Stimulated activated CD8-positive, alpha-beta memory T cell treated with anti-CD3 and anti-CD28 coated beads, Interleukin-4, amount 100 ng/mL, for 48 hours (primary cell): ENCODE data around the gene MDM1.

Source experiments
- DNase-seq: peaks from one replicate; pipeline ENCODE4 v3.0.0-alpha.2; 2020

The MDM1 gene, protein sequence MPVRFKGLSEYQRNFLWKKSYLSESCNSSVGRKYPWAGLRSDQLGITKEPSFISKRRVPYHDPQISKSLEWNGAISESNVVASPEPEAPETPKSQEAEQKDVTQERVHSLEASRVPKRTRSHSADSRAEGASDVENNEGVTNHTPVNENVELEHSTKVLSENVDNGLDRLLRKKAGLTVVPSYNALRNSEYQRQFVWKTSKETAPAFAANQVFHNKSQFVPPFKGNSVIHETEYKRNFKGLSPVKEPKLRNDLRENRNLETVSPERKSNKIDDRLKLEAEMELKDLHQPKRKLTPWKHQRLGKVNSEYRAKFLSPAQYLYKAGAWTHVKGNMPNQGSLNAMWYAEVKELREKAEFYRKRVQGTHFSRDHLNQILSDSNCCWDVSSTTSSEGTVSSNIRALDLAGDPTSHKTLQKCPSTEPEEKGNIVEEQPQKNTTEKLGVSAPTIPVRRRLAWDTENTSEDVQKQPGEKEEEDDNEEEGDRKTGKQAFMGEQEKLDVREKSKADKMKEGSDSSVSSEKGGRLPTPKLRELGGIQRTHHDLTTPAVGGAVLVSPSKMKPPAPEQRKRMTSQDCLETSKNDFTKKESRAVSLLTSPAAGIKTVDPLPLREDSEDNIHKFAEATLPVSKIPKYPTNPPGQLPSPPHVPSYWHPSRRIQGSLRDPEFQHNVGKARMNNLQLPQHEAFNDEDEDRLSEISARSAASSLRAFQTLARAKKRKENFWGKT

DNA sequence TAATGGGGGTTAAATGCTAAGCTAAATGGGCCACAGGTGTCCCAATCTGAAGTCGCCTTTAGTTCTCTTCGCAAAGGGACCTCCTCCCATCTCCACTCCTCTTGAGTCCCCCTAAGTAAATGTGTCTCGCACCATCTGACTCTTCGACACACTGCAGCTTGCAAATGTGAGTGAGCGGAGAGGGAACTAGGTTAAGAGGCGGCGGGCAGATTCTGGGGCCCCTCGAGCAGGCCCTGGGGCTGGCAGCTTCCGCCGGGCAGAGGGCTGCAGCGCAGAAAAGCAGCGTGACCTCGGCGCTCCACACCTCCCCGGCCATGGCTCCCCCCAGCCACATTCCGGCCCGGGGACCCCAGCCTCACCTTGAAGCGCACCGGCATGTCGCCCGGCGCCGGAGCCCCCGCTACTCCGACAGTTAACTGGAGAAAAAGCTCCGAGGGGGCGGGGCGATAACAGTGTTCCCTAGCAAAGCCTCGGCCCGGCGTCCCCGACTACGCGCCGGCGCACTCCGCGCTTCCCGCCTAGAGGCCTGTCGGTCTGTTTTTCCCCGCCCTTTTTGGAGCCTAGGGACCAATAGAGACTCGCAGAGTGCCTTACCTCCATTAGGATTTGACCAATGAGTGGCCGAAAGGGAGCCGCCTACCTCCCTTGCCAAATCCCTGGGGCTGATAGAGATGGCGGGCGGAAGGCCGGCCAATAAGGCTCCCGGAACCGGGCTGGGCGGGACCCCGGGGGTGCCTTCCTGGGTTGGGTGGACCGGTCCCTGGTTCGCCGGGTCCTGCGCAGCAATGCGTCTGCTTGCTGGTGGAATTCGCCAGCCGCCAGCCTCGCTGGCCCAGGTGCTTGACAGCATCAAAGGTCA lies at the start of gene MDM1:
TSS of gene MDM1 (minus strand) at position 494 of the 859 bp plus-strand sequence. CDS start at position 377, 117 bp downstream.
- DNase-seq = peak; percentile 96

DNA sequence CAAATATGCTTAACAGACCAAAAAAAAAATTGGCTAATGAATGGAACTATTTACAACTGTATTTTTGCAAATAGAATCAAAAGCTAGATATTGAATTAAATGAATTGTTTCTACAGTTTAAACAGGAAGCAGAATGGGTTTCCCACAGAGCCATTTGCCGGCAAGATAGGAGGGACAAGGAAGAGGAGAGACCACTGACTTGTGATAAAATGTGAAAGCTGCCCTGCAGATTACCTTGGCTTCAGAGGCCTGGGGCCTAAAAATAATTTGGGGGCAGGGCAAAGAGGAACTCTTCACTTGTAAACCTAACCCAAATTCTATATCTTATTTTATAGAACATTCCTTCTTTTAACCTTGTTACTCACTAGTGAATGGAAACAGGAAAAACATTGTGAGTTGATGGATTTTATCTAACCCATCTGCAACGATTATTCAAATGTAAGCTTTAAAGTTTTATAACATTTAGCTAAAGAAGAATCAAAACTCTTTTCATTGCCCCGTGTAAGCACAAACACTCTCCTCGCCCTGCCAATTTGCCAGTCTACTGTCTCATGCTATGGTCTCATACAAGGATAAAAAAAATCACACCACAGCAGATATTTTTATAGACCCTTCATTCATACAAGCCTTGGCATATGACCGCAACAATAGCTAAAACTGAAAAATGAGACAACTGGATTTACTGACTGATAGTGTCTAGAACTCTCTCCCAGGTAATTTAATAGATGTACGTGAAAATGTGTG lies 49.5 kb upstream of the MDM1 start:
- DNase-seq = no peak

DNA sequence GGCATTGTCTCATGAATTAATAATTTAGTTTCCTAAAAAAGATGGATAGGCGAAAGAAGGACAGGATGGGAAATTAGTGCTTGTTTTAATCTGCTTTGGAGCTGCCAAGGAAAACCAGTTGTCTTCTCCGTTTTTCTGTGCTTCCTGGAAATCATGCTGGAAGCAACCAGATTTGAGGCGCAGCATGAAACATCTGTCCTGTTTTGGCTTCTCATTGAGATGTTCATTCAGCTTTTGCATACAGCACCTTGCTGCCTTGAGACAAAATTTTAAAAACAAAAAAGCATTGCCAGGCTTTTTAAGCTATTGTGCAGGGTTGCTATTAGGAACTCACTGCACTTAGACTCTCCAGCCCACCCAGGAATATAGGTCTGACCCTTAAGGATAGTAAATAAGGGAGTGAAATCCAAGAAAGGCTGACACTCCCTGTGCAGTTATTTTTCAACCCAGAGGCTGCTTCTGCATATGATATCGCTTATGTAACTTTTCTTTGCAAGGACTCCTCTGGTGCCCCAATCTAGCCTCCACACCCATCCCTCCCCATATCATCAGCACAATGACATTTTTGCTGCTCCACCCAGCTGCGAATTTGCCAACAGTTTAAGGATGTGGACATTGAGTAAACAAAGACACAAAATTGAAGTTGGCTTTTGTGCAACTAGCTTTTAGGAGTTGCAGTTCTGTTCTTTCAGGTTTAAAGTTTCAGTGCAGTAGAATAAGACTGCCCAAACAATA lies 46.9 kb upstream of the MDM1 start:
- no peak for DNase-seq

DNA sequence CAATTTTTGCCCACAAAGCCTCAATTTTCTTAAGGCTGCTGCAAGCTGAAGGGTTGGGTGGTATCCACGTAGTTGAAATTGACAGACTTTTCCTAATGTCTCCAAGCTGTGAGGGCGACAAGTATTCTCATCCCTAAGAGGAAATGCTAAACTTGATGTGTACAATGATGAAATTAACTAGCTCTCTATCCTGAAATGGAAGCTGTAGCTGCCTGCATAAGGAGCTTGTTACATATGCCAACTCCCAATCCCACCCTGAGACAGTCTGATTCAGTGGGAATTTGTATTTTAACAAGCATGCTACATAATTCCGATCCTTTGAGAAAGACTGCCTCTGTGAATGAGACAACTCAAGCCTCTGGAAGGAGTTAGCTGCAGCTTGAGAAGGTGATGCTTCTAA lies 45.7 kb upstream of the MDM1 start:
- no peak for DNase-seq

DNA sequence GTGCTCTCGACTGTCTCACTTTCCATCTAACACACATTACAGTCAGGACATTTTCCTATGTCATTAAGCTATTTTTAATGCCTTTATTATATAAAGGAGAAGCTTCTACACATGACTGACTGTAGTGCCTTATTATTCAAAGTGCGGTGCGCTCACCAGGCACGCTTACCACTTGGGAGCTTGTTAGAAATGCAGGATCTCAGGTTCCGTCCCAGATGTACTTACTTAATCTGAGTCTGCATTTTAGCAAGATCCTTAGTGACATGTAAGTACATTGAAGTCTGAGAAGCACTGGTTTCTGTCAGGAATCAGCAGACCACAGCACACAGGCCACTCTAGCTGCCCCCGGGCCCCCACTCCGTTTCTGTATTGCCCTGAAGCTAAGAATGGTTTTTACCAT lies 44.7 kb upstream of the MDM1 start:
- DNase-seq = no peak

DNA sequence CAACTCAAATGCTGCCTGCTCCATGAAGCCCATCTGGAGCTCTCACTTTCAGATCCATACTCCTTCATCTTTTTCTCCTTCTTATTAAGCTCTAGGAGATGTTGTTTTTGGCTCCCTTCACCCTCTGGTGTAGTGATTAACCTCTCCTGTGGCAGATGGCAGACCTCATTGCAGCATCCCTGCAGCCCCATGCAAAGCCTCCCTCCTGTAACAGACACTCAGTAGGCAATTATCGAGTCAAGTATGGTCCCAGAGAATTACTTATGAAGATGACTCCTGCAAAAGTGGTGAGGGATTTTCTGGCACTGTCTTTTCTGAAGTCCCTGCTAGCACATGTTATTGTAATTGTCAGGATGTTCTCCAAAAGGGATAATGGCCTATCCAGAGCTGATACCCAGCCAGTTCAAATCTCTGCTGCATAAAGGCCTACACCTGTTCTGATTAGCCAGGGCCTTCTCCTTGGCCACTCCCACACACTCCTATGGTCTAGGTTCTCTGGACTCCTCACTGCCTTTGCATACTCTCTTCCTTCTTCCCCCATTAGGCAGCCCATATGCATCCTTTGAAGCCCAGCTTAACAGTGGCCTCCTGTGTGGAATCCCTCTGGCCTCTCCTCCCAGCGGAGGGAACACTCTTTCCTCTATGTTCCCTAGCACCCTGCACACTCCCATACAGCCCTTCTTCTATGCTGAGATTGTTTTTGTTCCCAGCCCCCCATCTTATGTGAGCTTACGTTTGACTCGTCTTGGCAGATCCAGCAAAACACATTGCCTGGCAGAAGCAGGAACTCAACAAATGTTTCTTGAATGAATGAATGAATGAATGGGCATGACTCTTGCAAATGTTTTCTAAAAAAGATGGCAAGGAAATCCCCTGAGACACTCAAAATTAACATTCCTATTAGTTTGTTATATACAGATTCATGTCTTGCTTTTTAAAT lies 43.9 kb upstream of the MDM1 start:
- no peak for DNase-seq

DNA sequence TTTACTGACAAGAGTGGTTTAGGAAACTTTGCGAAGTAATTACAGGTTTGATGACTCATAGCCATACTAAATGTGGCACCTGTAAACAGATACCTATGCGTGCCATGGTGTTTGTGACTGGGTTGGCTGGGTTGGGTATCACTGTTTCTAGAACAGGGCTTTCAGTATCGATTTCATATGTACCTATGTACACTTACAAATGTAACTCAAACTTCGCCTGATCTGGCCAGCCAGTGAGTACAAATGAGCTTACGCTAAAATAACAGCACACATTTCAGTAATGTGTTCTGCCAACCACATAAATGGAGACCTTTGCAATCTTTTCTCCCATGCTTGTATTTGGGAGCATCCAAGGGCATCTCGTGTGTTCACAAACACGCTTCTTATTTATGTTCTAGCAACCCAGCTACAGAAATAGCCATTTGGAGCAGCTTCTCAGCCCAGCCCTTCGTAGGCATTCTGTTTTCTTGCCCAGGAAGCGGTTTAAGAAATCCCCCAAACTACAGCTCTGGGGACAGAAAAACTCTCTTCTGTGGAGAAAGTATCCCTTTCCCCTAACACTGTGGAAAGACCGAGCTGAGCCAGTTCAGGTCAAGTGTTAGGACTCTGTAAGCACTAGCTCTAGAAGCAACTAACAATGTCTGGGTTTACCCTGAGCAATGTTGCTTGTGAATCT lies 42.3 kb upstream of the MDM1 start:
- DNase-seq = peak; percentile 59

DNA sequence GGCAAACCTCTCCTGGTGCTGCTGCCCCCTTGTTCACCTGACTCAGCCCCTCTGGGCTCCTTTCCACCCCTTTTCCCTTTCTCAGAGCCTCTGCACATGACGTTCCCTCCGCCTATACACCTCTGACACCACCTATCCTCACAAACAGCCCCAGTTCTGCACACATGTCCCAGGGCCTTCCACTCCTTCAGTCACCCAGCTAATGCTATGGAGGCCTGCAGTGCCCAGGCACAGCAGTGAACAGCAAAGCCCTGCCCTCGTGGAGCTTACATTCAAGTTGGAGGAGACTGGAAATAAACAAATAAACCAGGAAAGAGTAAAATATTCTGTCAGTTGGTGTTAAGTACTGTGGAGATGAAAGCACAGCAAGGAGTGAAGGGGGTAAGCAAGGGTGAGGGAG lies 38.5 kb upstream of the MDM1 start:
- no peak for DNase-seq

DNA sequence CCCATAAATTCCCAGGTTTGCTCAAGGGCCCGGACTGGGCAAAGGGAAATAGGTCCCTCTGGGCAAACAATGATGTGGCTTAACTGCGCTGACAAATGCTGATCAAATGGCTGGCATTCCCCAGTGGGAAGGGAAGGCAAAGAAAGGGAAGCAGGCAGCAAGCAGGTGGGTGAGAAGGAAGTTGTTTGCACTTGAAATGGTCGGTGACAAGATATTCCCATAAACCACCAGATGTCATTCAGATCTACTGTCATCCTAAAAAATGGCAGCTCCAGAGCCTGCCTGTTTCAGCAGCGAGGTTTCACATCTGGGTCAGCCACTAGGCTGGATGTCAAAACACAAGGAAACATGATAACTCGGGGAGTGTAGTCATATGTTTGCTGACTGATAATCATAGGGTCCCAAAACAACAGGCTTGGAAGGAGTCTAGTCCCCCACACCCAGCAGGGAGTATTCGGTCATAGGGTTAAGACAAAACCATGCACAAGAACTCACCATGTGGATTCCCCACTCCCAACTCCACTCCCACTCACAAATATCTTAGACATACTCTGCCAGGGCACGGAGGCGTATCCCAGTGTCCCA lies 37.9 kb upstream of the MDM1 start:
- no peak for DNase-seq

DNA sequence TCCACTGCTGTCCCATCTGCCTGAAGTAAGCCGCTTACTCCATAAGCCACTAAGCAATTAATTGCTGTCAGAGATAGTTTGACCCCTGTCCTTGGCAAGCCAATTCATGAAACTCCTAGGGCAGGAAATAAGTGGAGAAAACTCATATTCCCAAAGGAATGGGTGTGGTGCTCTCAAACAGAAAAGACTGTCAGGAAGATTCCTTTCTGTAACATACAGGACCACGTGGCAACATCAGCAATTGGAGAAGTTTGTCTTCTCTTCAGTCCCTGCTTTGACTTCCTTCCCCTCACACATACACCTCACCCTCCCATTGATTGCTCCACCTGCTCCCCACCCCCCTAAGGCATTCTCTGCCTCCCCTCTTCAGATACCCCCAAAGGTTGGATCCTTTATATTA lies 36.2 kb upstream of the MDM1 start:
- no peak for DNase-seq

DNA sequence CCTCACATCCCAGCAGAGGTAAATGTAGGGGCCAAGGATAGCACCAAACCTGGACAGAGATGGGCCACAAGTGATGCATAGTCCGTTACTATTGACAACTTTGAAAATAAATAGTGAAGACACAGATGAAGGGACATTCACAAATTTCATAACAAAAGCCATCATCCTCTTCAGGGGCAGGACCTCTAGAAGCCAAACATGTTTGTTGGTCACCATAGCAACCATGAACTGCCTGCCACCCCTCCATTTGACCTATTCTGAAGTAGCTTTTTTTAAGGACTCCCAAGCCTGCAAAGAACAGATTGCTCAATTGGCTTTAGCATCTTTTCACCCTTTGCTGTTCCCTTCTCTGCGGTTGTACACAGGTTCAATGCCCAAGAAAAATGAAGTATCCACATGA lies 35.7 kb upstream of the MDM1 start:
- no peak for DNase-seq

DNA sequence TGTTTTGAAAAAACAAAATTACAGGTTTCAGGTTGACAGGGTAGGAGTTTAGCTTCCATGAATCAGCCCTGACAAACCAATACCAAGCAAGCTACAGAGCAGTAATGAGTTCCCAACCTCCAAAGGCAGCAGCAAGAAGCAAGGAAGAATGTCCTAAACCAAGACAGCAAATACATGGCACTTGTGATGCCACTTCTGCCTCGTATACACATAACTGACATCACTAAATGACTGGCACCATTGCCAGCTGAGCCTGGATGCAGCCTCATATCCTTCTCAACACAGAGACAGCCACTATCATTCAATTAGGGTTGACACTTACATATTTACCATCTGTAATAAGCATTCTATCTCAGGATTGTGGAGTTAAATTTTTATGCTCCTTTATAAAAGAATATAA lies 35.0 kb upstream of the MDM1 start:
- no peak for DNase-seq

DNA sequence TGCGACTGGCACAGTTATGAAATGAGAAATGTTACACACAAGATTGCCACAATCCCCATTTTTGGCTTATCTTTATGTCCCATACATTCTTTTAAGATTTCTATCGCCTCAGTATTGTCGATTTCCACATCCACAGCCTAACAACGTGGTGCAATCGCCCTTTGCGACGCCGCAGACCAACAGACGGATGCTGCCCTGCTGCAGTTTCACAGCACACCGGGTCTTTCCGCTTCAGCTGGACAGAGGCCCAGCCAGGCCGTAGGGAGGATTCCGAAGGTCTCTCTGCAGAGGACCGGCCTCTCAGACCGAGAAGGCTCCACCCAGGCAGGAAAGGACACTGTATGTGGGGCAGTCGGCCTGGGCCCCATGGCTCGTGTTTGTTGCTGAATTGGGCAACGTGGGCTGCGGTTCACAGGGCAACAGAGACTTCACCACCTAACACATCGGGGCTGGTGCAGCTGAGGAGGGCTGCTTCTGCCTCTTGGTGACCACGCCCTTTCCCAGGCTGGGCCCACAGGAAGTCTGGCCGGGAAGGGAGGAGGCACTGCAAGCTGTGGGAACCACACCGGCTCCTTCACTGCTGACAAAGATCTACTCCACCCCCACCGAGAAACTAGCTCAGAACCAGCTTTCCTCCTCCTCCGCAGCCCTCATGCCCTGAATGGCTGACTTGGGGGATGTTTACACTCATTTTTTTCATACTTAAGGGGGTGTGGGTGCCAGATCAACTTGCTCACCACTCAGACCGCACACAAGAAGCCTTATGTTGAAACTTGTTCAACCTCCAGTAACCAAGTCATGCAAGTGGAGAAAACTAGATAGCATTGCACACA lies 32.9 kb upstream of the MDM1 start:
- DNase-seq = peak; percentile 91

DNA sequence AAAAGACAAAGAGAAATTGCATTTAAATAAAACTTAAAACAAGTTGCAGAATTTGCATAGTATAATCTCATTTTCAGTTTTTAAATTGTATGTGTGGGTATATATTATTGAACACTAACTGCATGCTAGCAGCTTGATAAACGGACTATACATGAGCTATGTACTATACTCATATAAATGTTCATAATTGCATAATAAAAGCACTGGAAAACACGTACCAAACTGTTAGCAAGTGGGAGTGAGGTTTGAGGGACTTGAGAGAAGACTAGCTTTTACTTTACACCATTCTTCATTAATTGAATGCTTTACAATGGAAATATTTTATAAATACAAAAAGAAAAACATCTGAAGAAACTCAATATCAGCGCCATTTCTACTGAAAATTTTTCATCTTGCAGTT lies 32.2 kb upstream of the MDM1 start:
- DNase-seq = no peak

DNA sequence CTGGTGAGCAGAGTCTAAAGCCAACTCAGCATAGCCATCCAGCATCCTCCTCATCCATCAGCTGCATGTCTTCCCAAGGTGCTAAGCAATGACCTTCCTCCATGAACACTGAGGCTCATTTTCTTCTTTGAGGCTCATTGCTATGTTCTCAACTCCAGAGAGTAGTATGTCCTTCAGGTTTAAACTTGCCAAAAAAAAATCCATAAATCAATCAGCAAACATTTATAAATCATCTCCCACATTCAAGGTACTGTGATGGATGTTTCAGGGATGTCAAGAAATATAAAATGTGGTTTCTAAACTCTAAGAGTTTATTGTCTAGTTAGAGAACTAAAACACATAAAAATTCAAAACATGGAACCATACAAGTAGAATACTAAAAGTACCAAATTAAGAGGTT lies 29.8 kb upstream of the MDM1 start:
- DNase-seq = no peak

DNA sequence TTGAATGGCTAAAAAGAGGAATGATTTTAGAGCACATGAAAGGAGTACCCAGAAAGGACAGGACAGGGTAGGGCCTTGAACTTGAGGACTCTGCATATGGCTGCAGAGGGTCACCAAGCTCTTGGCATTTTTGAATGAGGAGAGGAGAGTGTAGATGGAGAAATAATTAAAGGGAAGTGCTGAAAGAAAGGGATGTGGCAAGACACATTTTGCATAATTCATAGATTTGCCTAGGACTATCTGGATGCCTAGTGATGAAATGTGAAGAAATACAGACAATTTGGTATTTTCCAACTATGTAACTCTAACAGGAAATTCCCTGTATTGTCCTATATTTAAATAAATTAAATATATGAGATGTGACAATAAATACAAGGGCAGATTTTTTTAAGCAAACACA lies 27.5 kb upstream of the MDM1 start:
- no peak for DNase-seq

DNA sequence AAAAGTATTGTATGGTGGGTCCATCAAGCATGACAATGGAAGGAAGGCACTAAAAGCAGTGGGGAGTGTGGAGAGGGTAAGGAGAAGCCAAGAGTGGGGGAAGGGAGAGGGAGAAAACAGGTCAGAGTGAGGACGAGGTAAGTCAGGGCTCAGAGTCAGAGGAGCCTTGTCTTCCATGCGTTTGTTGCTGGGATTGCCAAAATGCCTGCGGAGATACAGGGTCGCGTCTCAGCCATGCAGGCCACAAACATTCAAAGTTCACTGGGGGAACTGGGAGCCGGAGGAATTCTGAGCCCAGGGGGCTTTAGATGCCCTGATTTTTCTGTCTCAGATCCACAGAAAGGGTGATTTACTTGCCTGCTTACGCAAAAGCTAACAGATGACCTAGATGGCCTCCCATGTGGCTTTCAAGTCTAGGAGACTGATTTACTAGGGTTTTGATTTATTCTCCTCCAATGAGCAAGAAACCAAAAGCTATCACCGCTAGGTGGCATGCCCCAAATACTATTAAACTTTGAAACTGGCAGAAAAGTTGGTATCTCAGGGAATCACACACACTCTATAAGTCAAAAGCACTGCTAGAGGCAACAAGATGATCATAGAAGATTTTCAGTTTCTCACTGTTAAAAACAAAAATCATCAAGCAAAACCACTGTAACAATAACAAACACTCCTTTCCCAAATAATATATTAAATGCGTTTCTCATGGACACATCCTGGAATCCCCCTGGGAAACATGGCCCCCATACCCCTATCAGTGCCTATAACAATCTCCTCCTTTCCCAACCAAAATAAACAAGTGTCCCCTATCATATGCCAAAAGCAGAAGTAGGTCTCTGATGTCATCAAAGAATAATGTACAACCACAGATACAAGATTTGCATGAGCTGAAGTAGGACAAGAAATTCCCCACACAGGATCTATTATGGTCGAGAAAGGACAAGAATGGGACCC lies 26.6 kb upstream of the MDM1 start:
- DNase-seq = peak; percentile 67

DNA sequence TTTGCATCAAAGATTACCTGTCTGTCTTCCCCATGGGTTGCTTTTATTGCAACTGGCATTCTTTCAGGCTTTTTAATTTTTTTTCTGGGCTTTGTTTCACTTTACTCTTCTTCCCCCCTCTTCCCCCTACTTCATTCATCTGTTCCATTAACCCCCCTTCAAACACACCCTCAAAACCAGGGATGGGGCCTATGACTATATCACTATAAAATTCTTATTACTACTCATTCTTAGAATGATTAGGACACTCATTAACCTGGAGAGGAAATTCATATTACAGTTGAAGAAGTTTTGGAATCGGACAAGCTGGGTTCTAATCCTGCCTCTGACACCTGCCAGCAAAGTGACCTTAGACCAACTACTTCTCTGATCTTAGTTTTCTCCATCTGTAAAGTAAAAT lies 24.8 kb upstream of the MDM1 start:
- no peak for DNase-seq
